IMR-90 (cell line): ENCODE results near the gene LARGE2. TPM values are rescaled to one million over a fixed set of nuclear protein-coding genes. Genes with fewer than 3 reads are reported as not detected.

ENCODE experiments used
- ATAC-seq: fragments of 200-7000 bp; cut with Tn5 transposase; 2 replicates; pipeline ENCODE4 v1.9.1; 2020; ENCODE audit warnings: low read depth, mild to moderate bottlenecking, moderate library complexity
- BruUV-seq: library from RNA; stranded (reverse); fragments of 400-500 nt; replicated peaks from 2 replicates; lab custom pipeline; 2021; lab: Mats Ljungman, UMichigan
- CTCF ChIA-PET: fragments of 300-600 bp; formaldehyde crosslinking; extraction: SDS; loops from one replicate; lab custom pipeline; 2021; ENCODE audit warnings: antibody characterized with exemption; lab: Yijun Ruan, JAX
- POLR2A ChIA-PET: fragments of 300-600 bp; sonication (Branson Sonifier 250); formaldehyde crosslinking; loops from one replicate; lab custom pipeline; 2022; ENCODE audit warnings: antibody characterized with exemption; ENCODE audit not compliant: unreplicated experiment; lab: Charles Lee
- DNase-seq: peaks from one replicate; pipeline ENCODE4 v3.0.0; 2013
- H2AFZ ChIP-seq: replicated peaks from 2 replicates; pipeline ENCODE3; 2013; ENCODE audit warnings: low read length, mild to moderate bottlenecking; ENCODE audit not compliant: poor library complexity
- H2AK5ac ChIP-seq: 2 replicates; pipeline ENCODE4 v1.6.1; 2013; ENCODE audit warnings: low read depth, low read length, inconsistent platforms
- H2AK9ac ChIP-seq: replicated peaks from 2 replicates; pipeline ENCODE3; 2013; ENCODE audit warnings: mild to moderate bottlenecking, low read depth, low read length, moderate library complexity; ENCODE audit not compliant: poor library complexity
- H2BK120ac ChIP-seq: 2 replicates; pipeline ENCODE4 v1.6.1; 2013; ENCODE audit warnings: low read depth, low read length, inconsistent platforms
- H2BK15ac ChIP-seq: 3 replicates; pipeline ENCODE4 v1.6.1; 2013; ENCODE audit warnings: low read depth, low read length, inconsistent platforms
- H2BK20ac ChIP-seq: 2 replicates; pipeline ENCODE4 v1.6.1; 2013; ENCODE audit warnings: low read depth, mild to moderate bottlenecking, inconsistent platforms, low read length, moderate library complexity
- H2BK5ac ChIP-seq: 2 replicates; pipeline ENCODE4 v1.6.1; 2013; ENCODE audit warnings: mild to moderate bottlenecking, low read depth, low read length, inconsistent platforms; ENCODE audit not compliant: poor library complexity, severe bottlenecking
- H3K14ac ChIP-seq: replicated peaks from 2 replicates; pipeline ENCODE4 v1.6.1; 2013; ENCODE audit warnings: low read depth, low read length, inconsistent platforms
- H3K18ac ChIP-seq: 2 replicates; pipeline ENCODE4 v1.6.1; 2013; ENCODE audit warnings: low read depth, low read length, control low read depth
- H3K23ac ChIP-seq: 2 replicates; pipeline ENCODE4 v1.6.1; 2013; ENCODE audit warnings: low read depth, low read length, inconsistent platforms
- H3K27ac ChIP-seq: 2 replicates; pipeline ENCODE4 v1.5.1; 2013; ENCODE audit warnings: mild to moderate bottlenecking, control low read depth, low read length; ENCODE audit not compliant: insufficient read depth
- H3K27me3 ChIP-seq: 2 replicates; pipeline ENCODE4 v1.6.1; 2013; ENCODE audit warnings: low read length; ENCODE audit not compliant: control insufficient read depth, insufficient read depth
- H3K36me3 ChIP-seq: 2 replicates; pipeline ENCODE4 v1.6.1; 2013; ENCODE audit warnings: low read length, mixed read lengths; ENCODE audit not compliant: control insufficient read depth, insufficient read depth
- H3K4ac ChIP-seq: 2 replicates; pipeline ENCODE4 v1.6.1; 2013; ENCODE audit warnings: low read depth, low read length, inconsistent platforms
- H3K4me1 ChIP-seq: 2 replicates; pipeline ENCODE4 v1.6.1; 2013; ENCODE audit warnings: low read length, mixed read lengths; ENCODE audit not compliant: control insufficient read depth, insufficient read depth
- H3K4me2 ChIP-seq: 2 replicates; pipeline ENCODE4 v1.6.1; 2013; ENCODE audit warnings: low read depth, mild to moderate bottlenecking, control low read depth, low read length, moderate library complexity
- H3K4me3 ChIP-seq: 2 replicates; pipeline ENCODE4 v1.5.1; 2013; ENCODE audit warnings: low read depth, mild to moderate bottlenecking, control low read depth, low read length, moderate library complexity; ENCODE audit not compliant: insufficient read depth
- H3K56ac ChIP-seq: 2 replicates; pipeline ENCODE4 v1.6.1; 2013; ENCODE audit warnings: low read length, inconsistent platforms; ENCODE audit not compliant: insufficient read depth; ENCODE audit errors: extremely low read depth
- H3K79me1 ChIP-seq, 2 experiments: 2 replicates each; pipeline ENCODE4 v1.6.1; 2013; ENCODE audit warnings: low read length in 2 of 2, inconsistent platforms in 1 of 2, low read depth in 1 of 2
- H3K9ac ChIP-seq: 2 replicates; pipeline ENCODE4 v1.6.1; 2013; ENCODE audit warnings: low read depth, low read length, control low read depth
- H3K9me1 ChIP-seq: 2 replicates; pipeline ENCODE4 v1.6.1; 2013; ENCODE audit warnings: low read length, inconsistent platforms; ENCODE audit not compliant: insufficient read depth
- H3K9me3 ChIP-seq: 2 replicates; pipeline ENCODE4 v1.6.1; 2013; ENCODE audit warnings: low read length; ENCODE audit not compliant: control insufficient read depth, insufficient read depth
- H4K20me1 ChIP-seq: 2 replicates; pipeline ENCODE4 v1.6.1; 2013; ENCODE audit warnings: low read length, inconsistent platforms; ENCODE audit not compliant: insufficient read depth
- H4K5ac ChIP-seq: 2 replicates; pipeline ENCODE4 v1.6.1; 2013; ENCODE audit warnings: mild to moderate bottlenecking, low read depth, low read length, control low read depth
- H4K8ac ChIP-seq, 2 experiments: 2 replicates each; pipeline ENCODE4 v1.6.1; 2013; ENCODE audit warnings: low read depth in 2 of 2, low read length in 2 of 2, control low read depth in 1 of 2, inconsistent platforms in 1 of 2
- H4K91ac ChIP-seq: 2 replicates; pipeline ENCODE4 v1.6.1; 2013; ENCODE audit warnings: low read depth, low read length, inconsistent platforms; ENCODE audit not compliant: insufficient read depth
- BHLHE40 ChIP-seq: fragments of 150-350 bp; IDR thresholded peaks from 2 replicates; pipeline ENCODE4 v1.6.1; 2016; ENCODE audit warnings: mild to moderate bottlenecking, low read depth, low read length
- CEBPB ChIP-seq: IDR thresholded peaks from 2 replicates; pipeline ENCODE4 v1.6.1; 2012; ENCODE audit warnings: low read depth, low read length, improper control_type of control experiment
- CHD1 ChIP-seq: IDR thresholded peaks from 2 replicates; pipeline ENCODE4 v1.6.1; 2012; ENCODE audit warnings: low read depth, low read length, improper control_type of control experiment
- CTCF ChIP-seq: conservative IDR thresholded peaks from 2 replicates; pipeline ENCODE4 v1.5.1; 2012; ENCODE audit warnings: mild to moderate bottlenecking, low read depth, low read length, improper control_type of control experiment
- ELK1 ChIP-seq: fragments of 150-350 bp; IDR thresholded peaks from 2 replicates; pipeline ENCODE4 v1.6.1; 2016; ENCODE audit warnings: low read depth, mild to moderate bottlenecking, low read length, moderate library complexity, borderline replicate concordance
- FOS ChIP-seq: fragments of 150-350 bp; IDR thresholded peaks from 2 replicates; pipeline ENCODE4 v1.6.1; 2016; ENCODE audit warnings: low read depth, low read length
- MAFK ChIP-seq: IDR thresholded peaks from 2 replicates; pipeline ENCODE4 v1.6.1; 2012; ENCODE audit warnings: low read depth, low read length, improper control_type of control experiment
- MAZ ChIP-seq: IDR thresholded peaks from 2 replicates; pipeline ENCODE4 v1.6.1; 2012; ENCODE audit warnings: low read depth, mild to moderate bottlenecking, low read length, improper control_type of control experiment, moderate library complexity, borderline replicate concordance
- MXI1 ChIP-seq: IDR thresholded peaks from 2 replicates; pipeline ENCODE4 v1.6.1; 2012; ENCODE audit warnings: low read depth, mild to moderate bottlenecking, low read length, moderate library complexity, borderline replicate concordance
- NFE2L2 ChIP-seq: fragments of 150-350 bp; IDR thresholded peaks from 2 replicates; pipeline ENCODE4 v1.6.1; 2016; ENCODE audit warnings: low read depth, mild to moderate bottlenecking, low read length
- POLR2A ChIP-seq: IDR thresholded peaks from 2 replicates; pipeline ENCODE4 v1.6.1; 2012; ENCODE audit warnings: mild to moderate bottlenecking, low read depth, low read length
- RAD21 ChIP-seq: IDR thresholded peaks from 2 replicates; pipeline ENCODE4 v1.6.1; 2012; ENCODE audit warnings: low read length, improper control_type of control experiment
- RCOR1 ChIP-seq: IDR thresholded peaks from 2 replicates; pipeline ENCODE4 v1.6.1; 2012; ENCODE audit warnings: mild to moderate bottlenecking, low read length, improper control_type of control experiment; ENCODE audit not compliant: insufficient replicate concordance
- RFX5 ChIP-seq: IDR thresholded peaks from 2 replicates; pipeline ENCODE4 v1.8.0; 2012; ENCODE audit warnings: low read depth, mild to moderate bottlenecking, low read length, moderate library complexity
- SMC3 ChIP-seq: fragments of 150-350 bp; IDR thresholded peaks from 2 replicates; pipeline ENCODE4 v1.6.1; 2016; ENCODE audit warnings: low read depth, mild to moderate bottlenecking, antibody characterized with exemption, low read length, moderate library complexity
- USF2 ChIP-seq: fragments of 150-350 bp; IDR thresholded peaks from 2 replicates; pipeline ENCODE4 v1.6.1; 2017; ENCODE audit warnings: mild to moderate bottlenecking, antibody characterized with exemption, low read length, low read depth
- WGBS, 2 experiments: methylation state at CpG; one replicate each; pipeline versions ENCODE4 v1.1.5 to v1.1.7; 2013; ENCODE audit warnings: missing lambda C conversion rate in 2 of 2; ENCODE audit not compliant: insufficient read length in 1 of 2; ENCODE audit errors: extremely low coverage in 2 of 2; 5-methylcytosine and 5-hydroxymethylcytosine counted together
- dilution Hi-C: fragments of 300-500 bp; cut with HindIII; formaldehyde crosslinking; loops from one replicate; pipeline ENCODE4 v1.14.3; 2018; ENCODE audit warnings: low sequenced_read_pairs; ENCODE audit not compliant: unreplicated experiment
- in situ Hi-C: fragments of 300-500 bp; cut with MboI; formaldehyde crosslinking; loops from 3 replicates; pipeline ENCODE4 v1.14.3; 2019; ENCODE audit warnings: low sequenced_read_pairs, inconsistent platforms, mixed read lengths
- intact Hi-C: fragments of 100-400 bp; cut with micrococcal nuclease; formaldehyde crosslinking; loops from 2 replicates; pipeline ENCODE4 v1.10.0; 2022
- polyA plus RNA-seq, 3 experiments: library from polyadenylated mRNA; depleted of rRNA; stranded (reverse); fragments of >200 nt; gene quantifications; 2 replicates each; pipeline ENCODE4 v1.2.3, GENCODE V29; 2012; ENCODE audit warnings: low replicate concordance in 1 of 3
- total RNA-seq: library from RNA; depleted of rRNA; stranded (reverse); fragments of >200 nt; gene quantifications from 2 replicates; pipeline ENCODE4 v1.2.3, GENCODE V29; 2012

LARGE2 gene
- total and polyA plus RNA-seq, 2 of the 4 experiments (the other 2 are of a cell fraction): 0.03 TPM; not detected in 1

- WGBS, 2 experiments: no CpG with 5 or more reads among the region's 1 CpG
- Histone ChIP-seq H3K56ac (no peak overlapping the region), H3K27me3 (no peaks in the 10 kb centered on the region), H4K91ac (no peak overlapping the region), H2AK5ac (no peak overlapping the region), H4K5ac (no peak overlapping the region), H3K23ac (no peak overlapping the region), H3K27ac (no peak overlapping the region), H3K36me3 (peaks cover 17% of the 10 kb centered on the region), H3K14ac (0 out of 2 replicates have a peak overlapping the region, but pooled peaks have one; percentile 46), H4K20me1 (peaks cover 2% of the 10 kb centered on the region; the same call in 1 of the 2 replicates), H3K9me1 (peaks cover 4% of the 10 kb centered on the region), H2BK120ac (no peak overlapping the region), H3K4ac (no peak overlapping the region), H3K4me2 (no peak overlapping the region), H2BK5ac (no peak overlapping the region), H3K9ac (no peak overlapping the region), H3K4me3 (no peak overlapping the region), H2BK15ac (no peak overlapping the region), H3K9me3 (no peaks in the 10 kb centered on the region), H2AK9ac (no peak overlapping the region), H3K79me1 (peaks cover 2 to 7% of the 10 kb centered on the region in 2 experiments; a peak in 1 of 4 replicates), H4K8ac (no peak overlapping the region), H2AFZ (no peak overlapping the region), H2BK20ac (no peak overlapping the region), H3K4me1 (no peaks in the 10 kb centered on the region), H3K18ac (no peak overlapping the region)
- ATAC-seq: no peak
- TF ChIP-seq CEBPB (no peak), MXI1 (no peak), RCOR1 (no peak), USF2 (no peak), RAD21 (no peak), CHD1 (no peak), CTCF (no peak), SMC3 (no peak), ELK1 (no peak), MAZ (no peak), BHLHE40 (no peak), RFX5 (no peak), FOS (no peak), POLR2A (no peak), NFE2L2 (no peak), MAFK (no peak)
- intact Hi-C loops (no loop called here), in situ Hi-C loops (loop anchor here (10.0 kb wide), 1 partner anchor 350 kb away; no protein-coding TSS in a partner anchor), dilution Hi-C loops (no loop called here)
- ChIA-PET POLR2A (no interaction called here), CTCF (interaction anchor here (1.9 kb wide), 1 partner anchor 10 kb away, joined by 7 read pairs; no protein-coding TSS in a partner anchor)
- BruUV-seq: no TSS peak
- peak; percentile 15 for DNase-seq
Measured at GRCh38 chr11:45974806-45975205, 52.4 kb downstream of the LARGE2 start.
